DLD1 (cell line): Measurements from ENCODE around the gene RFNG.

Experiments used
- in situ Hi-C: cut with HindIII; loops from 2 replicates; pipeline ENCODE4 v1.10.0; 2017; ENCODE audit warnings: low sequenced_read_pairs

The RFNG gene

GRCh38 chr17:82016061-82016874 is 35.3 kb downstream of the RFNG start:
- in situ Hi-C loops: no loop called here

- in situ Hi-C loops: no loop called here
These were observed 36.2 kb downstream of the RFNG start for GRCh38 chr17:82015311-82015971.

GRCh38 chr17:82014971-82015310 is 36.7 kb downstream of the RFNG start:
- in situ Hi-C loops: no loop called here

- in situ Hi-C loops: no loop called here
These were observed 37.2 kb downstream of the RFNG start for GRCh38 chr17:82014432-82014831.

- in situ Hi-C loops: no loop called here
These were observed 37.8 kb downstream of the RFNG start for GRCh38 chr17:82013772-82014321.

GRCh38 chr17:82013341-82013740 is 38.3 kb downstream of the RFNG start:
- in situ Hi-C loops: no loop called here

GRCh38 chr17:82012640-82013295 is 38.8 kb downstream of the RFNG start:
- in situ Hi-C loops: no loop called here

GRCh38 chr17:82012261-82012639 is 39.4 kb downstream of the RFNG start:
- in situ Hi-C loops: no loop called here

GRCh38 chr17:82011617-82012187 is 39.9 kb downstream of the RFNG start:
- in situ Hi-C loops: no loop called here

GRCh38 chr17:82010575-82011525 is 40.8 kb downstream of the RFNG start:
- in situ Hi-C loops: no loop called here

GRCh38 chr17:82009413-82009812 is 42.2 kb downstream of the RFNG start:
- in situ Hi-C loops: no loop called here

GRCh38 chr17:82008941-82009405 is 42.6 kb downstream of the RFNG start:
- in situ Hi-C loops: no loop called here

- in situ Hi-C loops: no loop called here
These were observed 43.2 kb downstream of the RFNG start for GRCh38 chr17:82008258-82008940.

- in situ Hi-C loops: no loop called here
These were observed 43.9 kb downstream of the RFNG start for GRCh38 chr17:82007495-82008257.

- in situ Hi-C loops: no loop called here
These were observed 44.5 kb downstream of the RFNG start for GRCh38 chr17:82007228-82007494.

- in situ Hi-C loops: no loop called here
These were observed 45.0 kb downstream of the RFNG start for GRCh38 chr17:82006468-82007227.

GRCh38 chr17:82005701-82006348 is 45.8 kb downstream of the RFNG start:
- in situ Hi-C loops: no loop called here
